ENCODE measurements around the gene PEAK1.

GRCh38 chr15:77052556-77052955, 367.3 kb downstream of the PEAK1 start:
- TF ChIP-seq CTCF (IDR thresholded peaks at IDR 0.05) (no peak), POLR2AphosphoS5 (IDR thresholded peaks at IDR 0.05; ENCODE audit: low read depth, low read length) (no peak), REST (IDR thresholded peaks at IDR 0.05; ENCODE audit: insufficient read depth in 1 of 2, low read depth in 2 of 2, low read length in 1 of 2) (no peak)
